IMR-90 (cell line): ENCODE results near the gene MADD. TPM values are rescaled to one million over a fixed set of nuclear protein-coding genes. Genes with fewer than 3 reads are reported as not detected.

Experiments
- ATAC-seq: fragments of 200-7000 bp; cut with Tn5 transposase; 2 replicates; pipeline ENCODE4 v1.9.1; 2020; ENCODE audit warnings: low read depth, mild to moderate bottlenecking, moderate library complexity
- BruUV-seq: library from RNA; stranded (reverse); fragments of 400-500 nt; replicated peaks from 2 replicates; lab custom pipeline; 2021; lab: Mats Ljungman, UMichigan
- CTCF ChIA-PET: fragments of 300-600 bp; formaldehyde crosslinking; extraction: SDS; loops from one replicate; lab custom pipeline; 2021; ENCODE audit warnings: antibody characterized with exemption; lab: Yijun Ruan, JAX
- POLR2A ChIA-PET: fragments of 300-600 bp; sonication (Branson Sonifier 250); formaldehyde crosslinking; loops from one replicate; lab custom pipeline; 2022; ENCODE audit warnings: antibody characterized with exemption; ENCODE audit not compliant: unreplicated experiment; lab: Charles Lee
- DNase-seq: peaks from one replicate; pipeline ENCODE4 v3.0.0; 2013
- H2AFZ ChIP-seq: replicated peaks from 2 replicates; pipeline ENCODE3; 2013; ENCODE audit warnings: low read length, mild to moderate bottlenecking; ENCODE audit not compliant: poor library complexity
- H2AK5ac ChIP-seq: 2 replicates; pipeline ENCODE4 v1.6.1; 2013; ENCODE audit warnings: low read depth, low read length, inconsistent platforms
- H2AK9ac ChIP-seq: replicated peaks from 2 replicates; pipeline ENCODE3; 2013; ENCODE audit warnings: mild to moderate bottlenecking, low read depth, low read length, moderate library complexity; ENCODE audit not compliant: poor library complexity
- H2BK120ac ChIP-seq: 2 replicates; pipeline ENCODE4 v1.6.1; 2013; ENCODE audit warnings: low read depth, low read length, inconsistent platforms
- H2BK15ac ChIP-seq: 3 replicates; pipeline ENCODE4 v1.6.1; 2013; ENCODE audit warnings: low read depth, low read length, inconsistent platforms
- H2BK20ac ChIP-seq: 2 replicates; pipeline ENCODE4 v1.6.1; 2013; ENCODE audit warnings: low read depth, mild to moderate bottlenecking, inconsistent platforms, low read length, moderate library complexity
- H2BK5ac ChIP-seq: 2 replicates; pipeline ENCODE4 v1.6.1; 2013; ENCODE audit warnings: mild to moderate bottlenecking, low read depth, low read length, inconsistent platforms; ENCODE audit not compliant: poor library complexity, severe bottlenecking
- H3K14ac ChIP-seq: replicated peaks from 2 replicates; pipeline ENCODE4 v1.6.1; 2013; ENCODE audit warnings: low read depth, low read length, inconsistent platforms
- H3K18ac ChIP-seq: 2 replicates; pipeline ENCODE4 v1.6.1; 2013; ENCODE audit warnings: low read depth, low read length, control low read depth
- H3K23ac ChIP-seq: 2 replicates; pipeline ENCODE4 v1.6.1; 2013; ENCODE audit warnings: low read depth, low read length, inconsistent platforms
- H3K27ac ChIP-seq: 2 replicates; pipeline ENCODE4 v1.5.1; 2013; ENCODE audit warnings: mild to moderate bottlenecking, control low read depth, low read length; ENCODE audit not compliant: insufficient read depth
- H3K27me3 ChIP-seq: 2 replicates; pipeline ENCODE4 v1.6.1; 2013; ENCODE audit warnings: low read length; ENCODE audit not compliant: control insufficient read depth, insufficient read depth
- H3K36me3 ChIP-seq: 2 replicates; pipeline ENCODE4 v1.6.1; 2013; ENCODE audit warnings: low read length, mixed read lengths; ENCODE audit not compliant: control insufficient read depth, insufficient read depth
- H3K4ac ChIP-seq: 2 replicates; pipeline ENCODE4 v1.6.1; 2013; ENCODE audit warnings: low read depth, low read length, inconsistent platforms
- H3K4me1 ChIP-seq: 2 replicates; pipeline ENCODE4 v1.6.1; 2013; ENCODE audit warnings: low read length, mixed read lengths; ENCODE audit not compliant: control insufficient read depth, insufficient read depth
- H3K4me2 ChIP-seq: 2 replicates; pipeline ENCODE4 v1.6.1; 2013; ENCODE audit warnings: low read depth, mild to moderate bottlenecking, control low read depth, low read length, moderate library complexity
- H3K4me3 ChIP-seq: 2 replicates; pipeline ENCODE4 v1.5.1; 2013; ENCODE audit warnings: low read depth, mild to moderate bottlenecking, control low read depth, low read length, moderate library complexity; ENCODE audit not compliant: insufficient read depth
- H3K56ac ChIP-seq: 2 replicates; pipeline ENCODE4 v1.6.1; 2013; ENCODE audit warnings: low read length, inconsistent platforms; ENCODE audit not compliant: insufficient read depth; ENCODE audit errors: extremely low read depth
- H3K79me1 ChIP-seq, 2 experiments: 2 replicates each; pipeline ENCODE4 v1.6.1; 2013; ENCODE audit warnings: low read length in 2 of 2, inconsistent platforms in 1 of 2, low read depth in 1 of 2
- H3K9ac ChIP-seq: 2 replicates; pipeline ENCODE4 v1.6.1; 2013; ENCODE audit warnings: low read depth, low read length, control low read depth
- H3K9me1 ChIP-seq: 2 replicates; pipeline ENCODE4 v1.6.1; 2013; ENCODE audit warnings: low read length, inconsistent platforms; ENCODE audit not compliant: insufficient read depth
- H3K9me3 ChIP-seq: 2 replicates; pipeline ENCODE4 v1.6.1; 2013; ENCODE audit warnings: low read length; ENCODE audit not compliant: control insufficient read depth, insufficient read depth
- H4K20me1 ChIP-seq: 2 replicates; pipeline ENCODE4 v1.6.1; 2013; ENCODE audit warnings: low read length, inconsistent platforms; ENCODE audit not compliant: insufficient read depth
- H4K5ac ChIP-seq: 2 replicates; pipeline ENCODE4 v1.6.1; 2013; ENCODE audit warnings: mild to moderate bottlenecking, low read depth, low read length, control low read depth
- H4K8ac ChIP-seq, 2 experiments: 2 replicates each; pipeline ENCODE4 v1.6.1; 2013; ENCODE audit warnings: low read depth in 2 of 2, low read length in 2 of 2, control low read depth in 1 of 2, inconsistent platforms in 1 of 2
- H4K91ac ChIP-seq: 2 replicates; pipeline ENCODE4 v1.6.1; 2013; ENCODE audit warnings: low read depth, low read length, inconsistent platforms; ENCODE audit not compliant: insufficient read depth
- NFE2L2 ChIP-seq: fragments of 150-350 bp; IDR thresholded peaks from 2 replicates; pipeline ENCODE4 v1.6.1; 2016; ENCODE audit warnings: low read depth, mild to moderate bottlenecking, low read length
- WGBS, 2 experiments: methylation state at CpG; one replicate each; pipeline versions ENCODE4 v1.1.5 to v1.1.7; 2013; ENCODE audit warnings: missing lambda C conversion rate in 2 of 2; ENCODE audit not compliant: insufficient read length in 1 of 2; ENCODE audit errors: extremely low coverage in 2 of 2; 5-methylcytosine and 5-hydroxymethylcytosine counted together
- dilution Hi-C: fragments of 300-500 bp; cut with HindIII; formaldehyde crosslinking; loops from one replicate; pipeline ENCODE4 v1.14.3; 2018; ENCODE audit warnings: low sequenced_read_pairs; ENCODE audit not compliant: unreplicated experiment
- in situ Hi-C: fragments of 300-500 bp; cut with MboI; formaldehyde crosslinking; loops from 3 replicates; pipeline ENCODE4 v1.14.3; 2019; ENCODE audit warnings: low sequenced_read_pairs, inconsistent platforms, mixed read lengths
- intact Hi-C: fragments of 100-400 bp; cut with micrococcal nuclease; formaldehyde crosslinking; loops from 2 replicates; pipeline ENCODE4 v1.10.0; 2022
- polyA plus RNA-seq, 3 experiments: library from polyadenylated mRNA; depleted of rRNA; stranded (reverse); fragments of >200 nt; gene quantifications; 2 replicates each; pipeline ENCODE4 v1.2.3, GENCODE V29; 2012; ENCODE audit warnings: low replicate concordance in 1 of 3
- total RNA-seq: library from RNA; depleted of rRNA; stranded (reverse); fragments of >200 nt; gene quantifications from 2 replicates; pipeline ENCODE4 v1.2.3, GENCODE V29; 2012
- TF ChIP-seq, protein P1 (sequence below): fragments of 150-350 bp; IDR thresholded peaks from 2 replicates; pipeline ENCODE4 v1.6.1; 2016; ENCODE audit warnings: low read depth, mild to moderate bottlenecking, low read length, moderate library complexity, borderline replicate concordance

The MADD gene
- total and polyA plus RNA-seq, 2 of the 4 experiments (the other 2 are of a cell fraction), result 13.3 to 16.4 TPM

DNA sequence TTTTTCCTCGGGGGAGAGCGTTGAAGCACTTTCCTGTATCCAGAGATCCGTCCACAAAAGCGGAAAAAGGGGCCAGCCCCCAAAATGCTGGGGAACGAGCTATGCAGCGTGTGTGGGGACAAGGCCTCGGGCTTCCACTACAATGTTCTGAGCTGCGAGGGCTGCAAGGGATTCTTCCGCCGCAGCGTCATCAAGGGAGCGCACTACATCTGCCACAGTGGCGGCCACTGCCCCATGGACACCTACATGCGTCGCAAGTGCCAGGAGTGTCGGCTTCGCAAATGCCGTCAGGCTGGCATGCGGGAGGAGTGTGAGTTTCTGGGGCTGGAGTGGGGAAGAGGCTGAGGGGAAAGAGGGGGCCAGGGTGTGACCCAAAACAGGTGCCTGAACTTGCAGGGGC lies 9.6 kb upstream of the MADD start:
- BruUV-seq, result no TSS peak
- Histone ChIP-seq H2BK20ac (no peak overlapping the region), H2AFZ (no peak overlapping the region), H3K9me3 (no peaks in the 10 kb centered on the region), H3K9me1 (peaks cover 8% of the 10 kb centered on the region), H2BK120ac (no peak overlapping the region), H2AK9ac (no peak overlapping the region), H3K4ac (no peak overlapping the region), H4K8ac (no peak overlapping the region), H2BK5ac (no peak overlapping the region), H3K9ac (no peak overlapping the region), H3K14ac (no peak overlapping the region), H4K91ac (no peak overlapping the region), H4K5ac (no peak overlapping the region), H3K23ac (no peak overlapping the region), H3K18ac (no peak overlapping the region), H3K79me1 (peaks cover 0 to 16% of the 10 kb centered on the region in 2 experiments; a peak in 2 of 4 replicates), H3K4me3 (no peak overlapping the region), H2BK15ac (no peak overlapping the region), H3K27ac (no peak overlapping the region), H3K4me1 (peaks cover 15% of the 10 kb centered on the region), H2AK5ac (0 out of 2 replicates have a peak overlapping the region, but pooled peaks have one; percentile 16), H3K36me3 (peaks cover 6% of the 10 kb centered on the region; the same call in 1 of the 2 replicates), H3K4me2 (no peak overlapping the region), H3K27me3 (no peaks in the 10 kb centered on the region), H3K56ac (no peak overlapping the region), H4K20me1 (no peaks in the 10 kb centered on the region)
- 99% methylated on average over 13 of the region's 19 CpGs; no CpG with 5 or more reads in 1 of the 2 experiments for WGBS, 2 experiments
- DNase-seq, result no peak
- dilution Hi-C loops (no loop called here), in situ Hi-C loops (loop anchor here (5.0 kb wide), 1 partner anchor 83 kb away; the partner anchor contains the start of gene ARFGAP2), intact Hi-C loops (no loop called here)
- TF ChIP-seq, protein P1, sequence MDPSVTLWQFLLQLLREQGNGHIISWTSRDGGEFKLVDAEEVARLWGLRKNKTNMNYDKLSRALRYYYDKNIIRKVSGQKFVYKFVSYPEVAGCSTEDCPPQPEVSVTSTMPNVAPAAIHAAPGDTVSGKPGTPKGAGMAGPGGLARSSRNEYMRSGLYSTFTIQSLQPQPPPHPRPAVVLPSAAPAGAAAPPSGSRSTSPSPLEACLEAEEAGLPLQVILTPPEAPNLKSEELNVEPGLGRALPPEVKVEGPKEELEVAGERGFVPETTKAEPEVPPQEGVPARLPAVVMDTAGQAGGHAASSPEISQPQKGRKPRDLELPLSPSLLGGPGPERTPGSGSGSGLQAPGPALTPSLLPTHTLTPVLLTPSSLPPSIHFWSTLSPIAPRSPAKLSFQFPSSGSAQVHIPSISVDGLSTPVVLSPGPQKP, result no peak
- TF ChIP-seq NFE2L2, result no peak
- POLR2A ChIA-PET, result no interaction called here
- ATAC-seq, result no peak
- CTCF ChIA-PET, result interaction anchor here (2.5 kb wide), 1 partner anchor 26 kb away, joined by 12 read pairs; no protein-coding TSS in a partner anchor
